Measurements from ENCODE around the gene ZFY. TPM values are rescaled to one million over a fixed set of nuclear protein-coding genes. Genes with fewer than 3 reads are reported as not detected.
A peak's percentile ranks its signal among the peaks of the same experiment; 100 is the strongest.

ZFY gene
- total RNA-seq, 1 donor from 2014 or later: 3.2 TPM

DNA sequence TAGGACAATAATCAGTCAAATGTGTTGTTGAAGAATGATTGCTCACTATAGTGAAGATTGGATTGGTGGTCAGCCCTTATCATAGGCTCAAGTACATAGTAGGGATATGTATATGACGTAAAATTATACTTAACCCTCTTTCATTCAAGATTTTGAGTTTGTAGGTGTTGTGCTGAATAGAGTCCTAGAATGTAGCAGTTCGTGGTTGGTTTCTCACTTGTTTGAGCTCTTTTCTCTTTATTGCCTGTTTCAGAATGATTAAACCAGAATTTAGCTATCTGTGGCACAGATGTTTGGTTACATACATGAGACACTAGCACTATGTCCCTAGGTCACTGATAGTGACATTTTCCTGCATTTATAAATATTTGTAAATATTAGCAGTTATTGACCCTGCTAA is 15.5 kb downstream of the ZFY start:
- H3K4me3 ChIP-seq (ENCODE audit: low read depth, low read length): no peak overlapping the region
- TF ChIP-seq, protein P1, sequence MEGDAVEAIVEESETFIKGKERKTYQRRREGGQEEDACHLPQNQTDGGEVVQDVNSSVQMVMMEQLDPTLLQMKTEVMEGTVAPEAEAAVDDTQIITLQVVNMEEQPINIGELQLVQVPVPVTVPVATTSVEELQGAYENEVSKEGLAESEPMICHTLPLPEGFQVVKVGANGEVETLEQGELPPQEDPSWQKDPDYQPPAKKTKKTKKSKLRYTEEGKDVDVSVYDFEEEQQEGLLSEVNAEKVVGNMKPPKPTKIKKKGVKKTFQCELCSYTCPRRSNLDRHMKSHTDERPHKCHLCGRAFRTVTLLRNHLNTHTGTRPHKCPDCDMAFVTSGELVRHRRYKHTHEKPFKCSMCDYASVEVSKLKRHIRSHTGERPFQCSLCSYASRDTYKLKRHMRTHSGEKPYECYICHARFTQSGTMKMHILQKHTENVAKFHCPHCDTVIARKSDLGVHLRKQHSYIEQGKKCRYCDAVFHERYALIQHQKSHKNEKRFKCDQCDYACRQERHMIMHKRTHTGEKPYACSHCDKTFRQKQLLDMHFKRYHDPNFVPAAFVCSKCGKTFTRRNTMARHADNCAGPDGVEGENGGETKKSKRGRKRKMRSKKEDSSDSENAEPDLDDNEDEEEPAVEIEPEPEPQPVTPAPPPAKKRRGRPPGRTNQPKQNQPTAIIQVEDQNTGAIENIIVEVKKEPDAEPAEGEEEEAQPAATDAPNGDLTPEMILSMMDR (conservative IDR thresholded peaks at IDR 0.05; ENCODE audit: low read depth, low read length): no peak
- no peak for DNase-seq (ENCODE audit: low read depth)

DNA sequence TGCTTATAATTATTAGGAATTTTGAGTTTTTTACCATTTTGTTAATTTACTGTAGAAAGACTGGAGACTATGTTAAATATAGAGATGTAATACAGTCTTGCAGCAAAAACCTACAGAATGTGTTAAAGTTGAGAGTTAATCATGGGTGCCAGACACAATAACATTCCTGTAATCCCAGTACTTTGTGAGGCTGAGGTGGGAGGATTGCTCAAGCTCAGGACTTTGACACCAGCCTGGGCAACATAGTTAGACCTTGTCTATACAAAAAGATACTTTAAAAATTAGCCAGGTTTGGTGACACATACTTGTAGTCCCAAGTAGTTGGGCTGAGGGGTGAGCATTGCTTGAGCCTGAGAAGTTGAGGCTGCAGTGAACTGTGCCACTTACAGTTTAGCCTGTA is 17.7 kb downstream of the ZFY start:
- TF ChIP-seq, protein P1 (conservative IDR thresholded peaks at IDR 0.05; ENCODE audit: low read depth, low read length): no peak
- no peak overlapping the region for H3K4me3 ChIP-seq (ENCODE audit: low read depth, low read length)
- peak; percentile 41 for DNase-seq (ENCODE audit: low read depth)

DNA sequence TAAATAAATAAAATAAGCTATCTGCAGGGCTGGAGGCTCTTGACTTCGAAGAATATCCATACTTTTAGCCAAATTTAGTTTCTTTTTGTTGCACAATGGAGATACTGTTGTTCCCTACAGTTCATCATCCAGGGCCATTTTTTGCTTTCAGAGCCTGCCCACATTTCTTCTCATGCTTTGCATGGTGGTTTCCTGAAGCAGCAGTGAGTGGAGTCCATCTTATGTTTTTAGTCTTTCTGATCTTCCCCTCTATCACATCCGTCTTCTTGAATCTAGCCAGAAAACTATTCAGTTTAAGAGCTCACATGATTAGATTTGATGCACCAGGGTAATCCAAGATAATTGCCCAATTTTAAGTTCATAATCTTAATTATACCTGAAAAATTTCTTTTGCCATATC is 19.6 kb downstream of the ZFY start:
- TF ChIP-seq, protein P1 (conservative IDR thresholded peaks at IDR 0.05; ENCODE audit: low read depth, low read length): no peak
- H3K4me3 ChIP-seq (ENCODE audit: low read depth, low read length): no peak overlapping the region
- DNase-seq (ENCODE audit: low read depth): no peak

DNA sequence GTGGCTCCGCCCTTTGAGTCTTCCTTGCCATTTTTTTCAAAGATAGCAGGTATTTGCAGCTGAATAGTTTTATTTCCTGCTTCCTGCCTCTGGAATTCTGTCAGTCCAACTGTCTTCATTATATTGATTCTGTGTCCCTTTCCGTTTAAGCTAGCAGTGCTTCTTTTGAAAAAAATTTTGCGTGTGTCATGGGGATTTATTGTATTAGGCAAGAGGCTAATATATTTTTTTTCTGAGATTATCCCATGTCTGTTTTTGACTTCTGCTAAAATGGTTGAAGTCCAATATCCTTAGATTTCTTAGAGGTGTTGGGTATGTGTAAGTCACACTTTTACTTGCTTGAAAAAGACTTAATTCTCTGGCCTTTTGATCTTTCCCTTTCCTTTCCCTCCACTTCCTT is 20.4 kb downstream of the ZFY start:
- DNase-seq (ENCODE audit: low read depth): no peak
- TF ChIP-seq, protein P1 (conservative IDR thresholded peaks at IDR 0.05; ENCODE audit: low read depth, low read length): no peak
- no peak overlapping the region for H3K4me3 ChIP-seq (ENCODE audit: low read depth, low read length)

DNA sequence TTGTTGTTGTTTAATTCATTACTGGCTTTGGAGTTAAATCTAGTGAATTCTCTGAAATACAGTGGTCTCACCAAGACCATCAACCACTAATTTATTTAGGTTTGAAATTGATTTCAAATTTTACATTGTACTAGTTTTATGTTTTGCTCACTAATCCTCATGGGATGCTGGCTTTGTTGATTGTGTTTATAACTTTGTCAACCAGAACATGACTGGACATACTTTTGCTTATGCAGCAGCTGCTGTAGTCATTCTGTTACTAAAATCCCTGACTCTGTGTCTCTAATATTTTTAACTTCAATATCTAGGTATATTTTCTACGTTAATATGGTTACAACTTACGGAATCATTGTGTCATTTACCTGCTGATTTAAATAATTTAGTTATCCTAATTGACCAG is 26.9 kb downstream of the ZFY start:
- TF ChIP-seq, protein P1 (conservative IDR thresholded peaks at IDR 0.05; ENCODE audit: low read depth, low read length): no peak
- no peak for DNase-seq (ENCODE audit: low read depth)

DNA sequence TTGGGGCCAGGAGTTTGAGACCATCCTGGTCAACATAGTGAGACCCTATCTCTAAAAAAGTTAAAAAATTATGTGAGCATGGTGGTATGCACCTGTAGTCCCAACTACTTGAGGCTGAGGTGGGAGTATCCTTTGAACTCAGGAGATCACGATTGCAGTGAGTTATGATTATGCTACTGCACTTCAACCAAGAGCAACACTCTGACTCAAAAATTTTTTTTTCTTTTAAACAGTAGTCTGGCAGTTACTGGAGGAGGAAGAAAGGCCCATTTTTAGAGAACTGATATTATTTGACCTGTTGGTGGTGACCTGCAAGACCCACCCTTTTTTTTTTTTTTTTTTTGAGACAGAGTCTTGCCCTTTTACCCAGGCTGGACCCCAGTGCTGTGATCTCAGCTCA is 29.6 kb downstream of the ZFY start:
- no peak for DNase-seq (ENCODE audit: low read depth)
- H3K4me3 ChIP-seq (ENCODE audit: low read depth, low read length): no peak overlapping the region
- TF ChIP-seq, protein P1 (conservative IDR thresholded peaks at IDR 0.05; ENCODE audit: low read depth, low read length): no peak

More for the DNA sequence above, 26.9 kb downstream of the ZFY start:
- no peak overlapping the region for H3K4me3 ChIP-seq (ENCODE audit: low read depth, low read length)

DNA sequence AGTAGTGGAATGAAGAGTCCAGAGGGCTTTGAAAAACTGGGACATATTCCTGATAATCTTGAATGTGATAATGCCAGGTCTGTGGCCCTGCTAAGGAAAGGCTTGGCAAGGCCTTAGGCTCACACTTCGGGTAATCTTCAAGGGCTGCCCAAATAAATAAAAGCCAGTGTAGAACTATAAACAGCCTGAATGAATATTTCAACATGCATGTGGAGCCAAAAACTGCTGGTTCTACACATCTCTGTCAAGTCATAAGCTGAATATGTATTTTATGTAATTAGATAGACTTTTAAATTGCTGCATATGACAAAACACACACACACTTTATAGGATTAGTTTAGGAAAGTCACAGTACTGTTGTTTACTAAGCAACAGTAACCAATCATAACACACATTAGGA is 30.4 kb downstream of the ZFY start:
- H3K4me3 ChIP-seq (ENCODE audit: low read depth, low read length): no peak overlapping the region
- no peak for DNase-seq (ENCODE audit: low read depth)
- TF ChIP-seq, protein P1 (conservative IDR thresholded peaks at IDR 0.05; ENCODE audit: low read depth, low read length): no peak

Measured in epithelial cell of proximal tubule (primary cell).